Measurements from ENCODE around the gene CDK17. TPM values are rescaled to one million over a fixed set of nuclear protein-coding genes. Genes with fewer than 3 reads are reported as not detected.

CDK17 gene
- total RNA-seq, 4 donors from 2014 or later, result 38.7 to 93.3 (median 43.4) TPM

DNA sequence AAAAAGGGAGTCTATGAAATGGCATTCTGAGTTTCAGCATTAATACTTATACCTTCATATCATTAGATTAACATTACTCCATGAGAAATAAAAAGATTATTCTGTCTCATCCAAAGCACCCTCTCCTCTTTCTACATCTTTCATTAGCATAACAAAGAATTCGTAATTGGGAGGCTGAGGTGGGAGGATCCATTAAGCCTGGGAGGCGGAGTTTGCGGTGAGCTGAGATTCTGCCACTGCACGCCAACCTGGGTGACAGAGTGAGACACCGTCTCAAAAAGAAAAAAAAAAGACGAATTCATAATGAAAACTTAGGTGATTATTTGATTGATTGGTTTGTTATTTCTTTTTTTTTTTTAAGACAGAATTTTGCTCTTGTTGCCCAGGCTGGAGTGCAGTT lies 1.8 kb upstream of the CDK17 start:
- no peak overlapping the region for H3K27ac ChIP-seq
- no peaks in the 10 kb centered on the region for H3K36me3 ChIP-seq
- WGBS, result 80% methylated on average over 6 of the region's 6 CpGs

DNA sequence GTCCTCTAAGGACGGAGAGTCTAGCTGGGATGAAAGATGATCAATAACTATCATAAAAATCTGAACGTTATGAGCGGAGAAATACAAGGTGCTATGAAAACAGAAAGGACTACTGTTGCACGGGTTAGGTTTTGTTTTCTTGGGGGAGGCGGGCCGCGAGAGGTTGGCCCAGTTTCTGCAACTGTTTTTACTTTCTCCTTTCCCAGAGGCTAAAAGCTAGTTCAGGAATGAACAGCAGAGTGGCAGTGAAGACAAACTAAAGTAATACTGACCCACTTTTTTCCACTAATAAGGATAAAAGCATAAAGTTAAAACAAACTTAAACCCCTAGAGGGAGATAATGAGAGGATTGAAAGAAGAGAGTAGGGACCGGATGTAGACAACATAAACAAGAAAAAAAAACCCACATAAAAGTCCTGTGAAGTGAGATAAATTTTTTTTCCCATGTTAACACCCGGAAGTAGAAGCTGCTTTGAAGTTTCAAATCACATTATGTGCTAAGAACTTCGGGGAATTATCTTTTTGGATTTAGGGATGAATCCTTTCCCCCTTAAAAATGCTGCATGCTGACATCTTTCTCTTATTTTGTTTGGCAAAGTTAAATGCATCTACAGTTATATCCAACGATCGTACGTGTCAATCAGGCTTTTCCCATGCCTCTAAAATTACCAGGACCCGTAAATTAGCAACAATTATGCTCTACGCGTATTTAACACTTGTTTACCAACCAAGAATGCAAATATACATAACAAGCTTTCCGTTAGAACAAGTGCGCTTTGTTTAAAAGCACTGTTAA lies 1.0 kb upstream of the CDK17 start:
- Histone ChIP-seq H3K27me3 (no peaks in the 10 kb centered on the region), H3K4me1 (peaks cover 37% of the 10 kb centered on the region), H3K36me3 (no peaks in the 10 kb centered on the region), H3K27ac (peak overlapping the region; percentile 97), H3K4me3 (peak overlapping the region; percentile 85), H3K9me3 (no peaks in the 10 kb centered on the region)
- no peak for DNase-seq (ENCODE audit: low spot score in 2 of 2)
- 10% methylated on average over 18 of the region's 18 CpGs for WGBS
- TF ChIP-seq, protein P1, sequence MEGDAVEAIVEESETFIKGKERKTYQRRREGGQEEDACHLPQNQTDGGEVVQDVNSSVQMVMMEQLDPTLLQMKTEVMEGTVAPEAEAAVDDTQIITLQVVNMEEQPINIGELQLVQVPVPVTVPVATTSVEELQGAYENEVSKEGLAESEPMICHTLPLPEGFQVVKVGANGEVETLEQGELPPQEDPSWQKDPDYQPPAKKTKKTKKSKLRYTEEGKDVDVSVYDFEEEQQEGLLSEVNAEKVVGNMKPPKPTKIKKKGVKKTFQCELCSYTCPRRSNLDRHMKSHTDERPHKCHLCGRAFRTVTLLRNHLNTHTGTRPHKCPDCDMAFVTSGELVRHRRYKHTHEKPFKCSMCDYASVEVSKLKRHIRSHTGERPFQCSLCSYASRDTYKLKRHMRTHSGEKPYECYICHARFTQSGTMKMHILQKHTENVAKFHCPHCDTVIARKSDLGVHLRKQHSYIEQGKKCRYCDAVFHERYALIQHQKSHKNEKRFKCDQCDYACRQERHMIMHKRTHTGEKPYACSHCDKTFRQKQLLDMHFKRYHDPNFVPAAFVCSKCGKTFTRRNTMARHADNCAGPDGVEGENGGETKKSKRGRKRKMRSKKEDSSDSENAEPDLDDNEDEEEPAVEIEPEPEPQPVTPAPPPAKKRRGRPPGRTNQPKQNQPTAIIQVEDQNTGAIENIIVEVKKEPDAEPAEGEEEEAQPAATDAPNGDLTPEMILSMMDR (IDR thresholded peaks at IDR 0.05), result peak; percentile 26 to 52
- no peak for TF ChIP-seq POLR2A (IDR thresholded peaks at IDR 0.05)

More for the DNA sequence above, 1.8 kb upstream of the CDK17 start:
- no peak for DNase-seq (ENCODE audit: low spot score in 2 of 2)
- no peaks in the 10 kb centered on the region for H3K27me3 ChIP-seq
- TF ChIP-seq EP300 (IDR thresholded peaks at IDR 0.05) (no peak), POLR2AphosphoS5 (IDR thresholded peaks at IDR 0.05) (no peak), POLR2A (IDR thresholded peaks at IDR 0.05) (no peak)
- TF ChIP-seq, protein P1 (IDR thresholded peaks at IDR 0.05), result no peak
- H3K4me3 ChIP-seq, result no peak overlapping the region
- H3K9me3 ChIP-seq, result no peaks in the 10 kb centered on the region
- peaks cover 29% of the 10 kb centered on the region for H3K4me1 ChIP-seq

DNA sequence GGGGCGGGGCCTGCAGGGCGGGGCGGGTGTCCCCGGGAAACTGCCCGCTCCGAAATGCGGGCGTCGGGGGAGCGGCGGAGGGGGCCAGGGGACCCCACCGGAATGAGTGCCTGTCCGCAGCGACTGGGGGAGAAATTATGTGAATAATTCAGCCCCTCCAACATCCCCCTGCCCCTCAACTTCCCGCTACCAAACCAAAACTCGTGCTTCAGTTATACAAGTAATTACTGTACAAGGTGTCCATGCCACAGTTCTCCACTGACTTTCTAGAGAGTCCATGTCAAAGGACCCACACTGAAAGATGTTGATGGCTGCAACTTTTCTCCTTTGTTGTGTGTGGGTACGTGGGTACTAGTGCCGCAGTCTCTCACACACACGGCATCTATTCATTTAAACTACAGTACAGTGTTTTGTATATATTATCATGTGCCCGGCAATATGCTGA lies 414 bp upstream of the CDK17 start:
- peak overlapping the region; percentile 97 for H3K27ac ChIP-seq
- WGBS, result 0% methylated on average over 7 of the region's 20 CpGs
- peak overlapping the region; percentile 85 for H3K4me3 ChIP-seq
- DNase-seq (ENCODE audit: low spot score in 2 of 2), result no peak
- H3K36me3 ChIP-seq, result no peaks in the 10 kb centered on the region
- no peaks in the 10 kb centered on the region for H3K9me3 ChIP-seq
- peaks cover 39% of the 10 kb centered on the region for H3K4me1 ChIP-seq
- TF ChIP-seq, protein P1 (IDR thresholded peaks at IDR 0.05), result no peak
- no peak for TF ChIP-seq POLR2A (IDR thresholded peaks at IDR 0.05)
- no peak for TF ChIP-seq EP300 (IDR thresholded peaks at IDR 0.05)
- no peak for TF ChIP-seq POLR2AphosphoS5 (IDR thresholded peaks at IDR 0.05)
- no peaks in the 10 kb centered on the region for H3K27me3 ChIP-seq

DNA sequence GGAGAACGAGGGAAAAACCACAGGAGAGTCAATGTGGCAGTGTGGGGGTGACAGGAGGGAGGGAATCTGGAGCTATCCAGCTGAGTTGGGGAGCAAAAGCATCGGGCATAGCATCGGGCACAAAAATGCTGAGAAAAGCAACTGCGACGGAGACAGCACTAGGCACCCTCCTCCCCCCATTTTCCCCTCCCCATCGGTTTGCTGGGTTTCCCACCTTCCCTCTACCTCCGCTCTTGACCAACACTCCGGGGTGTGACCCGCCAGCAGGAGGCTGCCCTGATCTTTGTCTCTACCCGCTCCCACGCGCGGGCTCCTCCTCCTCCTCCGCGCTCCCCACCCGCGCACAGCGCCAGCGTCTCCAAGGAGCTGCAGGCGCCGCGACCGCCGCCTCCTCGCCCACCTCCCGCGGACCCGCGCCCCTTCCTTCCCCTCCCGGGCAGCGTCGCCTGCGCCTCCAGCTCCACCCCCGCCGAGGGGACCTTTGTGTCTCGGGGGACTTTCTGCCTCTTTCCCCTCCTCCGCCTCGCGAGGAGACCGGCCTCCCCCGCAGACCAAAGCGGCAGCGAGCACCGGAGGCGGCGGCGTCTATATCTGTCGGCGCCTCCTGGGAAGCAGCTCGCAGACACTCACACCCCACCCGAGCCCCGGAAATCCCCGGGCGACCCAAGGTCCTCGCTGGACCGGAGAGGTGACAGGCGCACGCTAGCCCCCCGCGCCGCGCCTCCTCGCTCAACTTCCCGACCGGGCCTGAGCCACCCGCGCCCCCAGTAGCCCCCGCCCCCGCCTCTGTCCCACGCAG lies 920 bp downstream of the CDK17 start:
- Histone ChIP-seq H3K9me3 (no peaks in the 10 kb centered on the region), H3K4me1 (peaks cover 39% of the 10 kb centered on the region), H3K27me3 (no peaks in the 10 kb centered on the region), H3K27ac (peak overlapping the region; percentile 97), H3K4me3 (peak overlapping the region; percentile 85), H3K36me3 (no peaks in the 10 kb centered on the region)
- WGBS, result under 1% methylated on average over 61 of the region's 70 CpGs
- peak; percentile 83 to 92 for DNase-seq (ENCODE audit: low spot score in 2 of 2)
- TF ChIP-seq EP300 (IDR thresholded peaks at IDR 0.05) (no peak), POLR2AphosphoS5 (IDR thresholded peaks at IDR 0.05) (peak in 1 of 3 donors; percentile 50), POLR2A (IDR thresholded peaks at IDR 0.05) (peak in 1 of 2 donors; percentile 42)
- TF ChIP-seq, protein P1 (IDR thresholded peaks at IDR 0.05), result peak in 1 of 2 donors; percentile 20
